ENCODE results near the gene PLPPR2.
"Not testable (repeated sequence)": the region's sequence is repeated elsewhere in the genome, so short reads cannot be mapped to it uniquely, and the experiment has no call there.

PLPPR2 gene

GRCh38 chr19:11345122-11345803 is 10.0 kb upstream of the PLPPR2 start:
- no peak for DNase-seq (ENCODE audit: low read depth)
- H3K4me3 ChIP-seq (ENCODE audit: low read length) = peak overlapping the region; percentile 85
- TF ChIP-seq CTCF (IDR thresholded peaks at IDR 0.05; ENCODE audit: insufficient read depth, low read depth, low read length, missing control alignments) = no peak

- TF ChIP-seq CTCF (IDR thresholded peaks at IDR 0.05; ENCODE audit: insufficient read depth, low read depth, low read length, missing control alignments) = no peak
- H3K4me3 ChIP-seq (ENCODE audit: low read length) = peak within 1 kb of the TSS; percentile 85
- peak; percentile 99 for DNase-seq (ENCODE audit: low read depth)
Measured at GRCh38 chr19:11346104-11346940, 8.9 kb upstream of the PLPPR2 start, which contains the start of the genes CCDC159 and TMEM205. Gene CCDC159 (plus strand): TSS chr19:11346519. CDS start chr19:11346607, 88 bp downstream. Gene TMEM205 (minus strand): TSS chr19:11346268. CDS start chr19:11345619, 649 bp downstream.

GRCh38 chr19:11347546-11348039 is 7.6 kb upstream of the PLPPR2 start:
- DNase-seq (ENCODE audit: low read depth) = no peak
- TF ChIP-seq CTCF (IDR thresholded peaks at IDR 0.05; ENCODE audit: insufficient read depth, low read depth, low read length, missing control alignments) = no peak
- H3K4me3 ChIP-seq (ENCODE audit: low read length) = no peak overlapping the region

GRCh38 chr19:11349171-11349570 is 6.1 kb upstream of the PLPPR2 start:
- H3K4me3 ChIP-seq (ENCODE audit: low read length) = no peak overlapping the region
- TF ChIP-seq CTCF (IDR thresholded peaks at IDR 0.05; ENCODE audit: insufficient read depth, low read depth, low read length, missing control alignments) = no peak
- DNase-seq (ENCODE audit: low read depth) = no peak

- DNase-seq (ENCODE audit: low read depth); H3K4me3 ChIP-seq (ENCODE audit: low read length): not testable (repeated sequence)
Measured at GRCh38 chr19:11354102-11354501, 1.1 kb upstream of the PLPPR2 start.

- H3K4me3 ChIP-seq (ENCODE audit: low read length) = peak overlapping the region; percentile 63
- TF ChIP-seq CTCF (IDR thresholded peaks at IDR 0.05; ENCODE audit: insufficient read depth, low read depth, low read length, missing control alignments) = no peak
- DNase-seq (ENCODE audit: low read depth) = no peak
Measured at GRCh38 chr19:11356074-11356397, 804 bp downstream of the PLPPR2 start.

All from epithelial cell of esophagus (primary cell).